GM12865 (cell line): ENCODE measurements around the gene NR1D1.

Experiments used
- DNase-seq: peaks from one replicate; pipeline ENCODE4 v3.0.0; 2010; ENCODE audit warnings: low read depth
- H3K4me3 ChIP-seq: 2 replicates; pipeline ENCODE4 v1.5.1; 2011; ENCODE audit warnings: mild to moderate bottlenecking, low read depth, low read length, control low read depth
- TF ChIP-seq, protein P1 (sequence below): IDR thresholded peaks from 2 replicates; pipeline ENCODE4 v1.5.1; 2011; ENCODE audit warnings: low read length, control low read depth, low read depth, inconsistent platforms; ENCODE audit not compliant: insufficient read depth; ENCODE audit errors: missing control alignments

Gene NR1D1

DNA sequence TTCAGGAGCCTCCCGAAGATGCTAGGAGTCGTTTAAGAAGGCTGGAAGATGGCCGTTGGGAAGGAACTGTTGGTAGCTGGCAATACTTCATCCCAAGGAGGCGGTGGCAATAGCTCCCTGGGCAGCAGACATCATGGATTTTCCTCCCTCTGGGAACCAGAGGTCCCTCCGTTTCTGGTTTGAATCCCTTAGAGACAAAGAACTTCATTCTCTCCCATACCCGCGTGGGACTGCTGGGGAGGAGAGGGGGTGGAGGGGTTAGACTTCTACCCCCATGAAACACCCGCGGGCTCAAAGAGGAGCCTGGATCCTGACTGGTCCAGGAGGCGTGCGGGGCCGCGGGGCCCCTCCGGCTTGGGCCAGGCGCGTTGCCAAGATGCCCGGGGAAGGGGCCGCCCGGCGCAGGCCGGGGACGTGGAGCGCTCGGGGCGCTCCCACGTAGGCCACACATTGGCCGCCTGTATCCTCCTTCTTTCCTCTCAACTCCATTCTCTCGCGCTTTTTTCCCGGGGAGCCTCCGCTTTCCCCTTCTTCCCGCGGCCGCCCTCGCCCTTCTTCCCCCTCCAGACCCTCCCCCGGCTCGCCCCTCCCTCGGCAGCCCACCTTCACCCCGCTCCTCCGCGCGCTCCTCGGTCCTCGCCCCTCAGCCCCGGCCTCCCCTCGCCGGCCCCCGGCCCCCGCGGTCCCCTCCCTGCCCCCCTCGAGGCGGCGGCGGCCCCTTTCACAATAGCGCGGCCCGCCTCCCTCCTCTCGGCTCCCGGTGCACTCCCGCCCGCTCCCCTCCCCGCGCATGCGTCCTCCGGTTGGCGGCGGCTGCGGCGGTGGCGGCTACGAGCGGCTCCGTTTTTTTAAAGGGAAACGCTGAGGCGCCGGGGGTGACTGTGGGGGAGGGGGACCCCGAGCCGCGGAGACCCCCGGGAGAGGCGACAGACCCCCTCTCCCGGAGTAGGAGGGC lies 21.1 kb upstream of the NR1D1 start, which contains the start of gene MSL1:
TSS of gene MSL1 (plus strand) at position 791 of the 955 bp plus-strand sequence. CDS start 642 bp downstream, outside the sequence.
- peak; percentile 83 for DNase-seq
- TF ChIP-seq, protein P1, sequence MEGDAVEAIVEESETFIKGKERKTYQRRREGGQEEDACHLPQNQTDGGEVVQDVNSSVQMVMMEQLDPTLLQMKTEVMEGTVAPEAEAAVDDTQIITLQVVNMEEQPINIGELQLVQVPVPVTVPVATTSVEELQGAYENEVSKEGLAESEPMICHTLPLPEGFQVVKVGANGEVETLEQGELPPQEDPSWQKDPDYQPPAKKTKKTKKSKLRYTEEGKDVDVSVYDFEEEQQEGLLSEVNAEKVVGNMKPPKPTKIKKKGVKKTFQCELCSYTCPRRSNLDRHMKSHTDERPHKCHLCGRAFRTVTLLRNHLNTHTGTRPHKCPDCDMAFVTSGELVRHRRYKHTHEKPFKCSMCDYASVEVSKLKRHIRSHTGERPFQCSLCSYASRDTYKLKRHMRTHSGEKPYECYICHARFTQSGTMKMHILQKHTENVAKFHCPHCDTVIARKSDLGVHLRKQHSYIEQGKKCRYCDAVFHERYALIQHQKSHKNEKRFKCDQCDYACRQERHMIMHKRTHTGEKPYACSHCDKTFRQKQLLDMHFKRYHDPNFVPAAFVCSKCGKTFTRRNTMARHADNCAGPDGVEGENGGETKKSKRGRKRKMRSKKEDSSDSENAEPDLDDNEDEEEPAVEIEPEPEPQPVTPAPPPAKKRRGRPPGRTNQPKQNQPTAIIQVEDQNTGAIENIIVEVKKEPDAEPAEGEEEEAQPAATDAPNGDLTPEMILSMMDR = no peak
- peak within 1 kb of the TSS; percentile 69 for H3K4me3 ChIP-seq

DNA sequence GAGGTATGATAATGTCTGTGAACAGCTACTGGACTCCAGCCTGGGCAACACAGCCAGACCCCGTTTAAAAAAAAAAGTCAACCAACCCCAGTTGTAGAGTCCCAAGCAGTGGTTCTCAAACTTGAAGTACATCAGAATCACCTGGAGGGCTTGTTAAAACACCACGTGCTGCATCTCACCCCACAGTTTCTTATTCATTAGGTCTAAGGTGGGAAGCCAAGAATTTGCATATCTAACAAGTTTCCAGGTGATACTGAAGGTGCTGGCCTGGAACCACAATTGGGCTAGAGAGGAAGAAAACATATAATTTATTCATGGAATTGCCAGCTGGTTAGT lies 14.7 kb upstream of the NR1D1 start:
- DNase-seq = no peak
- H3K4me3 ChIP-seq = no peak overlapping the region
- TF ChIP-seq, protein P1 = no peak

DNA sequence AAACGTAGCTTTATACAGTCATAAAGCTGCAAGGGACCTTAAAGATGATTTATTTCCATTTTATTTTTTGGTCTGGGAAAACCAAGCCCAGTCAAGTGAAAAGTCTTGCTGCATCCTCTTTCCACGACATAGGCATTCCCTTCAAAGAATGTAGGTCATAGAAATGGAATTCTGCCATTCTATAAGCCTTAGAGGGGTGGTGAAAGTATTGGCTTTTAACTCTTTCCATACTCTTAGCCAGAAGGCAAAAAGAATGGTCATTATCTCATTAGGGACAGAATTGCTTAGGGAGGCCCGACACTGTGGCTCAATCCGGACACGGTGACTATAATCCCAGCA lies 13.5 kb upstream of the NR1D1 start:
- TF ChIP-seq, protein P1 = no peak
- H3K4me3 ChIP-seq = peak overlapping the region; percentile 56
- no peak for DNase-seq

DNA sequence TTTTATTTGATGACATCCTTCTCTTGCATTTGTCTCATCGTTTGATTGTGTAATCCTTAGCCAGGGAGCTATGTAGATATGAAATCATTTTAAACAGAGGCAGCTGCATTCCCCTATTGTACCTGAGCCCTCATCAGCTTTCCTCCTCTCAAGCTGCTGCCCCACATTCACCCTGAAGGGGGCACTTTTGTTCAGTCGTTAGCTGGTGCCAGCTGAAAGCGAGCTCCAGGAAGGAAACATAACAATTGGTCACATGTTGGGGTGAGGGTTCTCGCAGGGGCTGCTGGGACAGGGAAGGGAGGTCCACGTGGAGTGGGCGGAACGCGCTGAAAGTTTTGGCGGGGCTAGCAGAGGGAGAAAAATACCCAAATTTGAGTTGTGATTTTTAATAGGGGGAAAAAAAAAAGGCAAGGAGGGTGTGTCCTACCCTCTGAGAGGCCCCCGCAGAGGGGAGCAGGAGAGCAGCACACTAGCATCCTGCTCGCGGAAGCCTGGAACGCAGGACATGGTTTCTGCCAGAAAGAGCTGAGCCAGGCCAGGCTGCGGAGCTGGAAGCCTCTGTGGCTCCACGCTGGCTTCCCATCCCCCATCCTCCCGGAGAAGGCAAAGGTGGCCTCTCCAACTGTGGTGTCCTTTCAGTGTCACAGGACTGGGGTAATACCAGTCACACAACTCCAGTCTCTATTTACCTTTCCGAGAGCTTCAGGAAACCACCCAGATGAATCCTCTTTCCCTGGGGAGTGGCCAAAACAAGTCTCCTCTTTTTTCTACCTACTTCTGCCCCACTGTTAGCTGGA lies 12.9 kb upstream of the NR1D1 start:
- TF ChIP-seq, protein P1 = peak; percentile 80
- DNase-seq = peak; percentile 96
- H3K4me3 ChIP-seq = peak overlapping the region; percentile 56

DNA sequence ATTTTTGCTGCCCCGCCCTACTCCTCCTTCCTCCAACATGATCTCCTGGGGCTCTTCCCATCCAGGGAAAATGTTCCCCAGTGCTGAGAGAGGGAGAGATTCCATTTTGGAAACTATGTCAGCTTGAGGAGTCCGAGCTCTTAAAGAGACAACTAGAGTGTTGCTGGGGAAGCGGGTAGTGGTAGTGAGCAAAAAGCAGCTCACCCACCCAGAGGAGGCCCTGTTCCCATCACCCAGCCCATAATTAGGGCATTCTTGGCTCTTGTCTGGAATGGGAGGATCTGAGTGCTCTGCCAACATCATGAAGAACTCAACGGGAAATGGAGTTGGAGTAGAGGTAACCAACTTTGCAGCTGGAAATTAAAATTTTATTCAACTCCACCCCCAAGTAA lies 12.3 kb upstream of the NR1D1 start:
- H3K4me3 ChIP-seq = no peak overlapping the region
- TF ChIP-seq, protein P1 = no peak
- DNase-seq = no peak

DNA sequence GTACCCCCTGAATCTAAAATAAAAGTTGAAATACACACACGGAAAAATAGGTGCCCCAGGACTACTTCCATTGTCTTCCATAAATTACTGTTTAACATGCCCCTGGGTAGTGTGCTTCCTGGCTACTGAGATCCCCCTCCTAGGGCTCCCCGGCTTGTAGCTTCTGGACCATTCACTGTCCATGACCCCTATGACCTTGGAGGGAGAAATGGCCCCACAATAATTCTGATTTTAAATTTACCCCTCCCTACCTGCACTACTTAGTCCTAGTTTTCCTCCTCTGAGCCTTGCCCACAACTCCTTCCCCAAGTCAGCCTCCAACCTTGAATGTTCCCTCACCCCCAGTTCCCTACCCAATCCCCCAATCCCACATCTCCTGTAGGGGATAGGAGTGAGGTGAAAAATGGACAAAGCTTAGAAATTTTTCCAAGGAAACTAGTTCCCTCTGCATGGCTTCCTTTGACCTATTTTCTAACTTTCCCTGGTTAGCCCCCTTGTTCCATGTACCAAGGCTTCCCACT lies 11.9 kb upstream of the NR1D1 start:
- H3K4me3 ChIP-seq = no peak overlapping the region
- no peak for DNase-seq
- TF ChIP-seq, protein P1 = no peak
